ENCODE data around the gene TTLL5.
A peak's percentile ranks its signal among the peaks of the same experiment; 100 is the strongest.

Gene TTLL5

DNA sequence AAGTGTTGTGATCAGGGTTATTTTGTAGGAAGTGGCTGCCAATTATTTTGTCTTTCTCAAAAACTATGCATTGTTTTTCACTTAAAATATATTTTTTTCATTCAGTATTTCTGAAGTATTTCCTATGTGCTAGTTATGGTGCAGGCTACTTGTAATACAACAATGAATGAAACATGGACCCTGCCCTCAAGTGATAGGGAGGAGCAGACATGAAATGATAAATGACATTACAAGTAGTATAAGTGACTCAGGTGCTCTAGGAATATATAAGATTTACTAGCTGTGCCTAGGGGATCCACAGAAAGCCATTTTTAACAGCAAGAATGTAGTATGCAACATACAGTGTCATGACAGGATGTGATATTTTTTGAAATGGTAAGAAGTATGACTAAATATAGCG, 65.3 kb downstream of the TTLL5 start:
- no peak for DNase-seq

DNA sequence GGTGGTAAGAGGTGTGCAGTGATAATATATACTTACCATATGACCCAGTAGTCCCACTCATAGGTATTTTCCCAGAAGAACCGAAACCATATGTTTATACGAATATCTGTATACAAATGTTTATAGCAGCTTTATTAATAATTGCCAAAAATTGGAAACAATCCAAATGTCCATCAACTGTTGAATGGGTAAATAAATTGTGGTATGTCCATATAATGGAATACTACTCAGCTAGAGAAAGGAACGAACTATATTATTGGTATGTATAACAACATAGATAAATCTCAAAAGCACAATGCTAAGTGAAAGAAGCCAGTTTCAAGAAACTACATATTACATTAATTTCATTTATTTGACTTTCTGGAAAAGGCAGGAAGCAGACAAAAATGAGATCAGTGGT, 66.1 kb downstream of the TTLL5 start:
- no peak for DNase-seq

DNA sequence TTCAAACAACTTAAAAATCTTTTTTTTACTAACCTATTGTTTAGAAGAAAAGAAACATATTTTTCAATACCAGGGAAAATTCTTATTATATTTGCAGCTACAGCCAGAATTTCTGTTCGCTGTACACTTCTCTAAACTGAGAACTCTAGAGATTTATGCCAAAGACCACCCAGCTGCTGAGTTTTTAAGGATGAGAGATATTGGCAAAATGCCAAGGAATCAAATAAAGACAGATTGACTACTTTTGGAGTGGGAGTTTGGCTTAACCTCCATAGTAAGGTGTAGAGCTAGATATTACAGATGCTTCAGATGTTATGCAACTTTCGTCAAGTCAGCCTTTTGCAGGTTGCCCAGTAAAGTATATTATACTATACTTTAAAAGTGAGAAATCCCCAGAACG, 71.8 kb downstream of the TTLL5 start:
- DNase-seq = no peak

DNA sequence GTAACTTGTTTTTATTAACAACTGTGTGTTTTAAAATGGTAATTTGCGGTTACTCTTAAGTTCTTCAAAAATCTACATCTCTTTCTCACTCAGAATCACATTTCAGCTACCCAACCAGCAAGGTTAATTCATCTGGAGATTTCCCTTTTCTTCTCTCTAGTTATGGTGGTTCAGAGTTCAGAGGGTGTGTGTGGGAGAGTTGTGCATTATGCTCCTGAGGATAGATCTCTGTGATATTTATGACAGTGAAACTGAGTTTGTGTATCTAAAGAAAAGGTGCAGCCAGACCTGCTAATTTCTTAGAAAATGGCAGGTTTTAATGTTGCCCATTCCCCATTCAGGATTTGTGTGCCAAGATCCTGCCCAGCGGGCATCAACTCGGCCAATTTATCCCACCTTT, 73.8 kb downstream of the TTLL5 start:
- no peak for DNase-seq

DNA sequence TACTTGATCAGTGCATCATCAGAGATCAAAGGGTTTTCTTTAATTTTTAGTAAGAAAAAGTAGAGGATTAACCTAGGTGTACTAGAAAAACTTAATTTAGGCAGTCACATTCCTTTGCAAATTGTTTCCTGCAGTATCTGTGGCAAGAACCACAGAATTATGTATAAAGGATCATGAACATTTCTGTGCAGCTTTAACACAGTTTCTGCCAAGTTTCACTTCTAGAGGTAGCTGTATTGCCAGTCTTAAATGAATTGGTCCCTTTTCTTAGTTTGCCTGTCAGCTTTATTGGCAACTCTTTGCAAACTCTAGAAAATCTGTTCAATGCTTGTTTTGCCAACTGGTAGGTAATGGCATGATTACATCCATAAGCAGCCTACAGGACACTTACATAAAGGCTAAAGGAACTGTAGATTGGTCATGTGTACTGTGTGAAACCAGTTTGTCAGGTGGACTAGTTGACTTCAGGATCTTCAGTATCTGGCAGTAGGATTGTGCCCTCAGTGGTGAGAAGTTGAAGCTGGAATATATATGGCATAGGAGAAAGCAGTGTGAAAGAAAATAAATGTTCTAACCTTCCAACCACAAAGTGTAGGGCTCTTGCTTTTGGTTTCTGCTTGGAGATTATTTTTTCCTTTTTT, 75.9 kb downstream of the TTLL5 start:
- no peak for DNase-seq

DNA sequence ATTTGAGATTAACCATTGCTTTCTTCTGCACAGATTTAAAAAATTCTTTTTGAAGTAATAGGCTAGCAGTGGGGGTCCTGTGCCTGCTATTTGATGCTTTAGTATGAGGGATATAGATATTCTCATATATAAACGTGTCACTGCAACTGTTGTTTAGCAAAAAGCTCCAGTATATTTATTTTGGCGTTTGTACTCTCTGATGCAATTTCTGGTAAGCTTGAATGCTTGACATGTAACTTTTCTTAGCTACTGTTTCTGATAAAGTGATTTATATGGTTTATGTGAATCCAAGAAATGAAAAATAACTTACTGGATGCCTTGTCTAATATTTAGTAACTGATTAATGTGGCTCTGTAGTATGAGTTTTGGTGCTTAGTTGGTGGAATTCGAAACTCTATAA, 77.1 kb downstream of the TTLL5 start:
- no peak for DNase-seq

DNA sequence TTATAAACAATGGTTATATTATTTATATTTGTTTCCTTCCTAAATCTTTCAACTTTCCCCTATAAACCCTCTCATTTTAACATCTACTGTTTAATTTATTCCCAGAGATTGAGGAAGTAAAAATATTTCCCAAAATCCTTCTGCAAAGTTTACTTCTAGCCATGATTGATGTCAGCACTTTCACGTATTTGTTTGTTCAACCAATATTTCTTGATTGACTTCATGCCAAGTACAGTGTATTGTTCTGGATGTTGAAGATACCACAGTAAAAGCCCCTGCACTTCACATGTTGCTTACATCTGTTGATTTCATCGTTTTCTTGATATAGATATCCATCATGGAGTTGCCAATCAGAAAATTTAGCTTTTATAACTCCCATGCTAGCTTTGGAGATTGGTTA, 81.8 kb downstream of the TTLL5 start:
- no peak for DNase-seq

DNA sequence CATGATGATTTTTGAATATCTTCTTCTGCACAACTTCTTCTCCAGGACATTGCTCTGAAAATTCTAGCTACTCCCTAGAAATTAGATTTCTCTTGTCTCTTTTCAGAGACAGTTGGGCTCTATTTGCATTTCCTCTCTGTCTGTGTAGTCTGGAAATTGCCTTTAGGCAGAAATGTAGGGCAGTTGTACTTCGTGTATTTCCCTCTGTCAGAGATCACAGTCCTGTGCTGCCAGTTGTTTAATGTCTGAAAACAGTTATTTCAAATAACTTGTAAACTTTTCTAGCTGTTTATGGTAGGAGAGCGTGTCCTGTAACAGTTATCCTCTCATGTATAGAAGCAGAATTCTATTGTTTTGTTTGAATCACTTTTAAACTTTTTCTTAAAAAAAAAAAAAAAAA, 86.9 kb downstream of the TTLL5 start:
- no peak for DNase-seq

DNA sequence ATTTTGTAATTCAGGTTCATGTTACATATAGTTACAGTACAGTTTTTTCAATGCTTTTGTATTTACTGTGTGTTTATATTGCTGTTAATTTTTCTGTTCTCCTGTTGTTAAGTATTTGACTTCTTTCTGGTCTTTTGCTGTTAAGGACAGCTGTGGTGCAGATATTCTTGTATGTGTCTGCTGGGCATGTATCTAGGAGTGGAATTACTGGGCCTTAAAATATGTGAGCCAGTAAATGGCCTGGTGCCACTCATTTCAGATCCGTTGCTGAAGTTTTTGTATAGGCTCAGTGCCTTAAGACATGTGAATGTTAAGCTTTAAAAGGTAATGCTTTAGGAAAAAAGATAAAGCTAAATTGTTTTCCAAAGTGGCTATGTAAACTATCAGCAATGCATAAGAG, 87.3 kb downstream of the TTLL5 start:
- DNase-seq = no peak

DNA sequence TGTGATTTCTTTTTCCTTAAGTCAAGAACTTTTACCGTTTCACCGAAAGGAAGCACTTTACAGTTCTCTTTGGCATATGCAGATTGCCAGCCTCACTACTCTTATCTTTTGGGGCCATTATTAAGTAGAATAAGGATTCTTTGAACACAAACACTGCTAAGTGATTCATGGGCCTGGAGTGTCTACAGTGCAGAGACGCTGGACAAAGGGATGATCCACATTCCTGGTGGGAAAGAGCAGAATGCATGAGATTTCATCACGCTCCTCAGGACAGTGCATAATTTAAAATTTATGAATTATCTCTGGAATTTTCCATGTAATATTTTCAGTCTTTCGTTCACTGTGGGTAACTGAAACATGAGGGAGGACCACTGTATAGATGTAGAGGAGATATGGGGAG, 90.2 kb downstream of the TTLL5 start:
- no peak for DNase-seq

DNA sequence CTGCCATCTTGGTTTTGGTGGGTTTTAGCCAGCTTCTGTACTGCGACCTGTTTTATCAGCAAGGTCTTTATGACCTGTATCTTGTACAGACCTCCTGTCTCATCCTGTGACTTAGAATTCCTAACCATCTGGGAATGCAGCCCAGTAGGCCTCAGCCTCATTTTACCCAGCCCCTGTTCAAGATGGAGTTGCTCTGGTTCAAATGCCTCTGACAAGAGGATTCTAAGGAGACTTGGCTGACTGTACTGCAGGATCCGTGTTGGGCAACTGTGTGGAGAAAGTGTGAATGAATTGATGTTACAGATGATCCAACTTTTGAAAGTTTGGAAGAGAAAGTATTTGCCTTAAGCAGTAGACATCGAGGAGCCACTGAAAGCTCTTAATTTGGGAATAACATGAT, 91.0 kb downstream of the TTLL5 start:
- DNase-seq = no peak

DNA sequence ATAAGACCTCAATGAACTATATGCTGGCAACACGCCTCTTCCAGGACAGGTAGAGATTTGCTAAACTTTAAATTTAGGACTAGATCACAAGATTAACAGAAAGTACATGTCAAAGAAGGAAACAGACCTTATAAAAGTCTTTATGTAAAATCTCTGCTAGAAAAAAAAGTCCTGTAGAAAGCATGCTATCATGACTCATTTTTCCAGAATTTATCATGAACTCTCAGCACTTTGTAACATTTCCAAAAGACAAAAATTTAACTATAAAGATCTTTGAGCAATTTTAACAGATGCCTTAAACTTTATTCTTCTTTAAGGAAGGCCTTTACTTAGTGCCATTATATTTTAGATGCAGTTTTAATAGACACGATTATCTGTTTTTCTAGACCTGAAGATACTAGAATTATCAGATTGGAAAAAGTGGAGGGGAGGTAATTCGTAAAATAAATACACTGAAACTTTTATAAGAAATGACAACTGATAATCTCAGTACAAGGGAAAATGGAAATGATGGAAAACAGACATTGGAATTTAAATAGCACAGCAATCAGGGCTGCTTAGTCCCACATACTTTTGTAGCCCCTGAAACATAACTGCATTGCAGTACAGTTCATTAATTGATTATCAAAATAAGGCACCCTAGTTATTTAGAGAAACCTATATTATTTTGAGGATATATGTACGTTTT, 92.0 kb downstream of the TTLL5 start:
- no peak for DNase-seq

DNA sequence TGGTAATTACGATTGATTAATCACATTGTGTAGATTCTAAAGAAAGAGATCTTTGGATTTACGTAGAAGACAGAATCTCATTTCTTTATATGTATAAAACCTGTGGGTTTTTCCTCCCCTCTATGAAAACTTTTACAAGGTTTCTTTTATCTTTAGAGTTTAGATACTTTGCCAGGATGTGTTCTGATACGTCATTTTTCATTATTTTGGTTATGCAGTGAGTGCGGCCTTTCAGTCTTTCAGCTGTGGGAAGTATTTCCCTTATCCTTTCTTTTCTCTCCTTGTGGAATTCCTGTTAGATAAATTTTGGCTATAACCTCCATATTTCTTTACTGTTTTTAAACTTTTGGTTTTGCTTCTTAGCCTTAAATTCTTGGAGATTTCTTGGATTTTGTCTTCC, 92.7 kb downstream of the TTLL5 start:
- DNase-seq = no peak

DNA sequence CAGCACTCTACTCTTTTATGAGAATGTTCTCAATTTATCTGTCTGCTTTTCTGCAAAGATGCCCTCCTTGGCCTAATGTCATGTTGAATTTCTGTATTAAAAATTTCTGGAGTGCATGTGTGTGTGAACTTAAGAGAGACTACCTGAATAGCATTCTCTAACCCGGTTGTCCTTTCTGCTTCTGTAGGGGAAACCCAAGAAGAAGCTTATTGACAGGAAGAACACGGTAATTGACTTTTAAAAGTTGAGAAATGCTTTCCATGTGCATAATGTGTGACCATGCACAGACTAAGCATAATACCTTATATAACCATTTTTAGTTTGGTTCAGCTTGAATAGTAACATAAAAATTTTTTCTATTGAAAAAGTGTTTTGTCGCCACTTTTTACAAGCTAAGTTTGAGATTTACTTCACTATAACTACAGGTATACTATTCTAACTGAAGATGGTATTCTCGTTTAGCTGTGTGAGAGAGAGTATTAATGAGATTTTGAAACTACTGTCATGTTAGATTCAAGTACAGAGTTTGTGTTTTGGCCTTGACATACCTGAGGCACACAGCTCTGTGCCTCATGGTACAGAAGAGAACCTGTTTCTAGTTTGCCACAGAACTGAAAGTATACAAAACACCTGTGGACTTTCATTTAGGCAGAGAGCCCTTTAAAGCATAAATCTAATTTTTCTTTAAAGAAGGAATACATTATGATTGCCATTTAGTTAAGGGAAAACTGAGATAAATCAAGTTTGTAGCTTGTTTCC, 96.8 kb downstream of the TTLL5 start:
- no peak for DNase-seq

DNA sequence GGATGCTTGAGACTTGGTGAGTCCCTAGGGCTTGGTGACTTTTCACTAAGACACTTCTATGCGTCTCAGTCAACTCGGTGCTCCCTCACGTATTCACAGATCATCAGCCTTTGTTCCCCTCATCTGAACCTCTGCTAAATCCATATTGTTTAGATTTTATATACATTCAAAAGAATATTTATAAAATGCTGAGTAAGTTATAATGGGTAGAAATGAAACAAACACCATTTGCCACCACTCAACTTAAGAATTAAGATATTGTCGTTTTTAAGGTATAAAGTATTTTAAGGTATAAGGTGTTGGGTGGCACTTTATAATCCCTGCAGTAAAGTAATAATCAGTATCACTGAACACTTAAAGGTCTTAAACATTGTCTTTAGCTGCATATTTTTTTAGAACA, 103.0 kb downstream of the TTLL5 start:
- no peak for DNase-seq

DNA sequence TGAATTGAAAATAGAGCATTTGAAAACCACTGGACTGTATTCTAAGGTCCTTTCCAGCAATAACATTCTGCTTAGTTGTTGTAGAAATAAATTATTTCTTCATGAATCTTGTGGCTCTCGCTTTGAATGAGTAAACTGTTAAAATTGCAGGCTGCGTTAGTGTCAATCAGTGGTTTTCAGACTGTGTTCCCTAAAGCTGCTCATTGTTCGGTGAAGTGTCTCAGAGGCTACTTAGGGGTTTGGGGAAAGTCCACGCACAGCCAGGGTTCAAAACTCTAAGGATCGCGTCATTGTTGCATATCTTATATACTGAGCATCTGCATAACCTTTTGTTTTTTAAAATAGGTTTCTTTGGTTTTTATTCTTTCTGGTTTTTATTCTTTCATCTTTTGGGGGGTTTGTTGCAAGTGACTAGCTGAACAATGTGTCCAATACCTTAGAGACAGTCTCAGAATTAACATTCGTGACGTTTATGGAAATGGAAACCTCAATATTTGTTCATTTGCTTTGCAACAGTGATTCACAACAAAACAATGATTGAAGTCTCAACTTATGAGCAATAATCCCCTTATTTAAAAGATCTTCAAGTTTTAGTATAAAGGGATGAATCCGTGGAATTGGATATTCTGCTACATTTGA, 108.1 kb downstream of the TTLL5 start:
- DNase-seq = no peak

DNA sequence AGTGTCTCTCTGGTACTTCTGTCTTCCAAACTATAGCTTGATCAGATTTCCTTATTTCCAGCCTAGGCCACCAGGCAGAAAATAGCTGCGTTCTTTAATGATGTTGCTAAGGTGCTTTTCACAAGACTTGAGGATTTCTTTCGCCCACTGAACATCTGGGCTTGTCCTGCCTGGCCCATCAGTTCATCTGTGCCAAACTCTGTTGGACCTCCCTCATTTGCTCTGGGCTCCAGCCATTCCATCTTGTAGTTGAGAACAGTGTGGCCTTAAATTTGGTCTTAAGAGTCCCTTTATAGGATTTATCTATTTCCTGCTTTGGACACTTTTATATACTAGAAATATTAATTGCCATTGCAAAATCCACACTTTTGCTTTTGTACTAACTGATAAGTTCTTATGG, 109.6 kb downstream of the TTLL5 start:
- DNase-seq = no peak

DNA sequence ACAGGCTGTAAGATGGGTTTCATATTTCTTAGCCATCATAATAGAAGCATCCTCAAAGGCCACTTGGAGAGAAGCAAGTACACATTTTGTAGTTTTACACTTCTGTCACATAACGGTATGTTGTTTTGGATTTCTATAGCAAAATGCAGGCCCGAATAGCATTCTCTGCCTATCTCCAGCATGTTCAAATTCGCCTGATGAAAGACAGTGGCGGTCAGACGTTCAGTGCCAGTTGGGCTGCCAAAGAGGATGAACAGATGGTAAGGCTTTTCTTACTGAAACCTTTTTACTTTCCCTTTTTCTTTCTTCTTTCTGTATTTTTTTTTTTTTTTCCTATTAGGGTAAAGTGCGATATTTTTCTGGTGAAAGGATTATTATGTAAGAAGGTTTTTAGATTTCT, 110.5 kb downstream of the TTLL5 start:
- DNase-seq = peak in 2 of 58 donors; percentile 4 to 6

DNA sequence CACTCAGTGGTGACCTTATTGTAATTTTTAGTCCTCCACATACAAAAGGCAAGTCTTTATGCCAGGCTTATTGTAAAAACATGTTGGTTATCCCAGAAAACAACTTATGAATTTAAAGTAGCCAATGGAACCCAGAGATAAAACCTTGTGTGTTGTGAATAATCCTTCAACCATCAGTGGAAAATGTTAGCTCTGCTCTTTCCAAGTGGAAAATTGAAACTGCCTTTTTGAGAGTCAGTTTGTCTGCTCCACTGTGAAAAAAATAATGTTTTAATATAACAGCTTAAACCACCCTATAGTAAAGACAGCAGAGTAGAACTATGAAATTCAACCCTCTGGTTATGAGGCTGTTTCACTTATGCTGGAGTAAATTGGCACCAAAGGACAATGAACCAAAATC, 112.0 kb downstream of the TTLL5 start:
- no peak for DNase-seq

DNA sequence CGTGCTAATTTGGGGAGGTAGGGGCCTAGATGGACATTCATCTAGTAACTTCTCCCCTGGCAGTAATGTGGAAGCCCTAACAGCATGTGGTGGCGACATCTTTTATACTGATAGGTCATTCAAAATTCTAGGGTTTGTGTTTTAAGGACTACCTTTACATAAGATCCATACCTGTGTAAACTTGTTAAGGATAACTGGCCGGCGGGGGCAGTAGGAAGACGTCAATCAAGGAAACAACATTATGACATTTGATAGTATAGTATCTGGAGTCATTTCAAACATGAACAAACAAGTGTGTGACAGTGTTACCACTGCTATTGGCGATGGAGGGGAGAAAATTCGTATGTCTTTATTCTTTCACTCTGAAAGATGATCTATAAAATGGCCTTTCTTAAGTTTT, 120.0 kb downstream of the TTLL5 start:
- DNase-seq = no peak

DNA sequence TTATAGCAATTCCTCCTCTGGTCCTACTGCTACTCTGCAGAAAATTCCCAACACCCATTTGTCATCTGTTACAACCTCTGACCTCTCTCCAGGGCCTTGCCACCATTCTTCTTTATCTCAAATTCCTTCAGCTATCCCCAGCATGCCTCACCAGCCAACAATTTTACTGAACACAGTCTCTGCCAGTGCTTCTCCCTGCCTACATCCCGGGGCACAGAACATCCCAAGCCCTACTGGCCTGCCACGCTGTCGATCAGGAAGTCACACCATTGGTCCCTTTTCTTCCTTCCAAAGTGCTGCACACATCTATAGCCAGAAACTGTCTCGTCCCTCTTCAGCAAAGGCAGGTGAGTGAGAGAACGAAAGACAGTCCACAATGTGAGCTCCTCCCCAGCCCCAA, 122.1 kb downstream of the TTLL5 start:
- no peak for DNase-seq

DNA sequence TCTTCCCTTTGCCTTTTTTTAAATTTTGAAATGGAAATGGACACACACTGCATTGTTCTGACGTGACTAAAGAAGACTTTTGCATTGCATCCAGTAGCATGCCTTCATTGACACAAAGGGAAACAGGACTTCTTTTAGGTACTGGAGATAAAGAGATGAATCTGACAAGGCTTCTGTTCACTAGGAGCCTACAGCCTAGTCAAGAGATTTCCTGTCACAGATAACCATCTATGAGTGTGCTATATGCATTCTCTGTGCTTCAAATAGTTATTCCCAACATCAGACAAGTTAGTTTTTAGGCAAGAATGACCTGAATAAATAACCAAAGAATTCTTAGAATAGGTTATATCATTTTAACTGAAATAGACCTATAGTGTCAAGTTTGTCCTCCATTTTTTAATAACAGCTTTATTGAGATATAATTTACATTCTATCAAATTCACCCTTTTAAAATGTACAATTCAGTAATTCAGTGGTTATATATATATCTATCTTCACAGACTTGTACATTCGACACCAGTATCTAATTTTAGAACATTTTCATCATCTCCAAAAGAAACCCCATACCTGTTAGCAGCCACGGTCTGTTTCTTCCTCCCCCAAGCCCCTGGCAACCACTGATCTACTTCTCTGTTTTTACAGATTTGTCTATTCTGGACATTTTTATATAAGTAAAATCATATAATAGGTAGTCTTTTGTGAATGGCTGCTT, 122.7 kb downstream of the TTLL5 start:
- DNase-seq = no peak
